Measurements from ENCODE around the gene ETFB.

Gene ETFB

GRCh38 chr19:51354103-51354741 lies 12.0 kb downstream of the ETFB start:
- peak; percentile 37 for DNase-seq

GRCh38 chr19:51352783-51353360 lies 13.3 kb downstream of the ETFB start:
- no peak for DNase-seq

- no peak for DNase-seq
Measured at GRCh38 chr19:51351266-51351990, 14.8 kb downstream of the ETFB start.

GRCh38 chr19:51347209-51347928 lies 18.8 kb downstream of the ETFB start:
- no peak for DNase-seq

- no peak for DNase-seq
Measured at GRCh38 chr19:51346742-51347141, 19.4 kb downstream of the ETFB start.

- no peak for DNase-seq
Measured at GRCh38 chr19:51345076-51345620, 21.0 kb downstream of the ETFB start.

- DNase-seq, result no peak
Measured at GRCh38 chr19:51342631-51343569, 23.3 kb downstream of the ETFB start.

- DNase-seq, result no peak
Measured at GRCh38 chr19:51341976-51342580, 24.1 kb downstream of the ETFB start, which contains the start of gene VSIG10L. VSIG10L (minus strand) TSS chr19:51342139; CDS start chr19:51342124, 15 bp downstream.

- DNase-seq, result no peak
Measured at GRCh38 chr19:51341066-51341465, 25.1 kb downstream of the ETFB start.

- DNase-seq, result peak; percentile 68
Measured at GRCh38 chr19:51339687-51340656, 26.2 kb downstream of the ETFB start.

GRCh38 chr19:51339313-51339686 lies 26.9 kb downstream of the ETFB start:
- peak; percentile 76 for DNase-seq

- peak; percentile 98 for DNase-seq
Measured at GRCh38 chr19:51338563-51339312, 27.4 kb downstream of the ETFB start.

GRCh38 chr19:51337861-51338562 lies 28.2 kb downstream of the ETFB start:
- no peak for DNase-seq

- no peak for DNase-seq
Measured at GRCh38 chr19:51337141-51337860, 28.9 kb downstream of the ETFB start.

GRCh38 chr19:51333836-51334460 lies 32.2 kb downstream of the ETFB start:
- DNase-seq, result no peak

GRCh38 chr19:51331716-51332115 lies 34.5 kb downstream of the ETFB start:
- no peak for DNase-seq

- DNase-seq, result no peak
Measured at GRCh38 chr19:51331193-51331592, 35.0 kb downstream of the ETFB start.
